Neuronal stem cell (in vitro differentiated cells): ENCODE measurements around the gene NIP7. TPM values are rescaled to one million over a fixed set of nuclear protein-coding genes. Genes with fewer than 3 reads are reported as not detected.
"Not testable (repeated sequence)": the region's sequence is repeated elsewhere in the genome, so short reads cannot be mapped to it uniquely, and the experiment has no call there.

ENCODE experiments used
- DNase-seq: peaks from one replicate; pipeline ENCODE4 v3.0.0-alpha.2; 2013; ENCODE audit warnings: low spot score
- H2AFZ ChIP-seq: one replicate; pipeline ENCODE4 v1.6.1; 2013; ENCODE audit warnings: mild to moderate bottlenecking, low read length, inconsistent platforms
- H2AK5ac ChIP-seq: 2 replicates; pipeline ENCODE4 v1.6.1; 2013; ENCODE audit warnings: low read depth, mild to moderate bottlenecking, inconsistent platforms, low read length, moderate library complexity, mixed read lengths
- H2BK120ac ChIP-seq: 2 replicates; pipeline ENCODE4 v1.6.1; 2013; ENCODE audit warnings: low read depth, mild to moderate bottlenecking, inconsistent platforms, low read length, moderate library complexity, mixed read lengths
- H2BK12ac ChIP-seq: one replicate; pipeline ENCODE4 v1.6.1; 2013; ENCODE audit warnings: low read length, inconsistent platforms
- H2BK15ac ChIP-seq: 2 replicates; pipeline ENCODE4 v1.6.1; 2013; ENCODE audit warnings: mild to moderate bottlenecking, low read length, inconsistent platforms, mixed read lengths
- H2BK5ac ChIP-seq: one replicate; pipeline ENCODE4 v1.6.1; 2013; ENCODE audit warnings: inconsistent platforms, mild to moderate bottlenecking, low read length, moderate library complexity
- H3K14ac ChIP-seq: one replicate; pipeline ENCODE4 v1.6.1; 2013; ENCODE audit warnings: low read length, inconsistent platforms
- H3K18ac ChIP-seq: 2 replicates; pipeline ENCODE4 v1.6.1; 2013; ENCODE audit warnings: low read length, inconsistent platforms
- H3K23ac ChIP-seq: 2 replicates; pipeline ENCODE4 v1.6.1; 2013; ENCODE audit warnings: low read depth, mild to moderate bottlenecking, mixed read lengths, low read length, inconsistent platforms; ENCODE audit not compliant: poor library complexity
- H3K27ac ChIP-seq: replicated peaks from 3 replicates; pipeline ENCODE4 v1.5.1; 2013; ENCODE audit warnings: low read length, inconsistent platforms
- H3K27me3 ChIP-seq, 3 experiments: 2 replicates each; pipeline ENCODE4 v1.6.1; 2013; ENCODE audit warnings: low read length in 3 of 3, mild to moderate bottlenecking in 2 of 3, inconsistent platforms in 1 of 3, low read depth in 1 of 3, mixed read lengths in 1 of 3, moderate library complexity in 1 of 3; ENCODE audit not compliant: control insufficient read depth in 3 of 3, insufficient read depth in 3 of 3
- H3K36me3 ChIP-seq, 2 donors: replicated peaks in 1 of 2; 2 replicates each; pipeline ENCODE4 v1.6.1; 2013; ENCODE audit warnings: low read length in 2 of 2; ENCODE audit not compliant: control insufficient read depth in 2 of 2, insufficient read depth in 2 of 2
- H3K4ac ChIP-seq: 2 replicates; pipeline ENCODE4 v1.6.1; 2013; ENCODE audit warnings: inconsistent platforms, mild to moderate bottlenecking, low read length, moderate library complexity
- H3K4me1 ChIP-seq, 2 donors: 1 replicate in 1 of 2; 2 replicates in 1 of 2; pipeline ENCODE4 v1.6.1; 2013; ENCODE audit warnings: low read length in 2 of 2, low read depth in 1 of 2; ENCODE audit not compliant: control insufficient read depth in 2 of 2, insufficient read depth in 1 of 2
- H3K4me2 ChIP-seq: one replicate; pipeline ENCODE4 v1.6.1; 2013; ENCODE audit warnings: mild to moderate bottlenecking, low read length, inconsistent platforms; ENCODE audit not compliant: insufficient read depth, poor library complexity, severe bottlenecking
- H3K4me3 ChIP-seq, 2 donors: 2 replicates each; pipeline ENCODE4 v1.5.1; 2013; ENCODE audit warnings: low read length in 2 of 2, mild to moderate bottlenecking in 2 of 2, inconsistent platforms in 1 of 2, moderate library complexity in 1 of 2
- H3K79me1 ChIP-seq: one replicate; pipeline ENCODE4 v1.6.1; 2013; ENCODE audit warnings: low read depth, mild to moderate bottlenecking, inconsistent platforms, low read length, moderate library complexity
- H3K9ac ChIP-seq: one replicate; pipeline ENCODE4 v1.6.1; 2013; ENCODE audit warnings: mild to moderate bottlenecking, low read depth, low read length, inconsistent platforms; ENCODE audit not compliant: poor library complexity
- H3K9me3 ChIP-seq, 2 donors: replicated peaks in 1 of 2; 2 replicates each; pipeline versions ENCODE3 to v1.6.1; 2013; ENCODE audit warnings: low read length in 2 of 2, mild to moderate bottlenecking in 2 of 2, inconsistent platforms in 1 of 2, low read depth in 1 of 2, mixed read lengths in 1 of 2, moderate library complexity in 1 of 2; ENCODE audit not compliant: control insufficient read depth in 2 of 2, insufficient read depth in 1 of 2
- H4K8ac ChIP-seq: one replicate; pipeline ENCODE4 v1.6.1; 2013; ENCODE audit warnings: low read depth, mild to moderate bottlenecking, inconsistent platforms, low read length, moderate library complexity
- H4K91ac ChIP-seq: one replicate; pipeline ENCODE4 v1.6.1; 2013; ENCODE audit warnings: low read length, low read depth, mild to moderate bottlenecking, inconsistent platforms; ENCODE audit not compliant: poor library complexity
- WGBS, 2 donors: extraction: QIAGEN DNeasy Blood & Tissue Kit; methylation state at CpG; one replicate each; pipeline ENCODE4 v1.1.7; 2013; ENCODE audit warnings: missing lambda C conversion rate in 2 of 2, mixed read lengths in 1 of 2; ENCODE audit not compliant: insufficient read length in 2 of 2, insufficient replicate concordance in 1 of 2; ENCODE audit errors: extremely low coverage in 2 of 2; 5-methylcytosine and 5-hydroxymethylcytosine counted together
- polyA plus RNA-seq, 2 experiments: library from polyadenylated mRNA; stranded (reverse); fragments of 200-250 nt; gene quantifications; one replicate each; pipeline ENCODE4 v1.2.3, GENCODE V29; 2013

Gene NIP7
- polyA plus RNA-seq (2013, experiment 1 of 2) = 21.6 TPM
- polyA plus RNA-seq (2013, experiment 2 of 2) = 21.4 TPM

DNA sequence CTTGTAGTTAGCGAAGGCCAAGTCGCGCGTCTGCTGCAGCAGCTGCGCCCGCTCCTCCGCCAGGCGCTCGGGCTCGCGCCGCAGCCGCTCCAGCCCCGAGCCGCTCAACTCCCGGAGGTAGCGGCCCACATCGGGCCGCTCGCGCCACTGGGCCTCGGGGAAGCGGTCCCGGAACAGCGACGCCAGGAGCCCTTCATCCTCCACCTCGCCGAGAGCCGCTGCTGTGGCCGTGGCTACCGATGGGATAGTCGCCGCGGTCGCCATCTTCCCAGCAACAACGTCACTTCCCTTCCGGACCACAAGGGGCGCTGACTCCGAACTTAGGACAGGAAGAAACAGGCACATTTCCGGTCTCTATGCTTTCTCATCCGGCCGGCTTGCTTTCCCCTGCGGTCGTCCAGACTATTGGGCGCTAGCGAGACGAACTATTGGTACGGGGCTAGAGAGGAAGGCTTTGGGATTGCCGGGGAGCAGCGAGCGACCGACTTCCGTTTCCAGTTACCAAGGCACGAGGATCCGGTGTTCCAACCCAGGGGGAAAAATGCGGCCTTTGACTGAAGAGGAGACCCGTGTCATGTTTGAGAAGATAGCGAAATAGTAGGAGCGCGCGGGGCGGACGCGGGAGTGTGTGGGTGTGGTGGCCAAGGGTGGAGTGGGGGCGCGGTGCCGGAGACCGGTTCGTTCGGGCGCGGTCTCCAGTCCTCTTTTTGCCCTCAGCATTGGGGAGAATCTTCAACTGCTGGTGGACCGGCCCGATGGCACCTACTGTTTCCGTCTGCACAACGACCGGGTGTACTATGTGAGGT, at the start of gene NIP7, which contains the start of gene COG8:
NIP7 (plus strand) TSS at position 484 of the 806 bp plus-strand sequence; CDS start at position 542, 58 bp downstream.
COG8 (minus strand) TSS at position 276 of the 806 bp plus-strand sequence; CDS start at position 264, 12 bp downstream.
- Histone ChIP-seq H3K4me3 (peak within 1 kb of the TSS; percentile 72 to 95), H3K27ac (peak within 1 kb of the TSS; percentile 71), H3K18ac (peak within 1 kb of the TSS; percentile 91), H3K27me3 (no peaks in the 10 kb centered on the region), H2BK120ac (no peak within 1 kb of the TSS), H4K91ac (no peak within 1 kb of the TSS), H3K23ac (peak within 1 kb of the TSS; percentile 97), H2AFZ (peak within 1 kb of the TSS; percentile 90), H4K8ac (no peak within 1 kb of the TSS), H3K9ac (peak within 1 kb of the TSS; percentile 98), H2AK5ac (peak within 1 kb of the TSS; percentile 68), H3K4ac (peak within 1 kb of the TSS; percentile 89), H3K79me1 (peaks cover 14% of the 10 kb centered on the region), H3K36me3 (peaks cover 26 to 76% of the 10 kb centered on the region in 2 donors), H2BK12ac (no peak within 1 kb of the TSS), H3K9me3 (no peaks in the 10 kb centered on the region), H2BK15ac (no peak within 1 kb of the TSS), H3K14ac (peak within 1 kb of the TSS; percentile 42), H3K4me1 (peaks cover 7 to 13% of the 10 kb centered on the region in 2 donors), H3K4me2 (peak within 1 kb of the TSS; percentile 99), H2BK5ac (peak within 1 kb of the TSS; percentile 88)
- WGBS, 2 donors = no CpG with 5 or more reads among the region's 77 CpGs
- peak; percentile 97 for DNase-seq

DNA sequence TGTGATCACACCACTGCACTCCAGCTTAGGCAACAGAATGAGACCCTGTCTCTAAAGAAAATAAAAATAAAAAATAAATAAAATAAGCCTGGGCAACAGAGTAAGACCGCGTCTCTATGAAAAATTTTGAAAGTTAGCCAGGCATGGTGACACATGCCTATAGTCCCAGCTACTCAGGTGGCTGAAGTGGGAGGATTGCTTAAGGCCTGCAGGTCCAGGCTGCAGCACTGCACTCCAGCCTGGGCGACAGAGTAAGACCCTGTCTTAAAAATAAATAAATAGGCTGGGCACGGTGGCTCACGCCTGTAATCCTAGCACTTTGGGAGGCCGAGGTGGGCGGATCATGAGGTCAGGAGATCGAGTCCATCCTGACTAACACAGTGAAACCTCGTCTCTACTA, 47.9 kb upstream of the NIP7 start:
- H2BK12ac ChIP-seq, H3K9me3 ChIP-seq, H3K4me1 ChIP-seq, H3K23ac ChIP-seq, H2AK5ac ChIP-seq, H3K27me3 ChIP-seq, H3K18ac ChIP-seq, H2BK15ac ChIP-seq, H3K27ac ChIP-seq, H2BK5ac ChIP-seq, H2BK120ac ChIP-seq, H4K91ac ChIP-seq, H3K79me1 ChIP-seq, H3K9ac ChIP-seq, H4K8ac ChIP-seq, H3K4ac ChIP-seq, DNase-seq, H2AFZ ChIP-seq, H3K14ac ChIP-seq, H3K4me2 ChIP-seq, H3K4me3 ChIP-seq: not testable (repeated sequence)
- WGBS, 2 donors = no CpG with 5 or more reads among the region's 9 CpGs
- H3K36me3 ChIP-seq = peaks cover 2 to 48% of the 10 kb centered on the region in 2 donors

DNA sequence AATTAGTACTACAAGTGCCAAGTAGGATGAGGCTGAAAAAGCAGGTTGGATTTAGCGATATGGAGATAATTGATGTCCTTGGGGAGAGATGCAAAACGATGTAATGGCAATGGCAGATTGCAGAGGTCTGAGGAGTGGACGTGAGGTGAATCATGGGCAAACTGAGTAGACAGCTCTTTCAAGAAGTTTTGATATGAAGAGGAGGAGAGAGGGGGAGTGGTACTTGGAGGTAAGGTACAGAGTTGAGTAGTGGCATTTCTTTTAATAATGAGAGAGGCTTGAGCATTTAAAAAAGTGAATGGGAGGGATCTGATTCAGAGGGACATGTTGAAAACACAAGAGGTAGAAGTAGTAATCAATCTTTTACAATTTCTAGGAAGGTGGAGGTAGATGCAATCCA, 46.2 kb upstream of the NIP7 start:
- no peak overlapping the region for H2AFZ ChIP-seq
- H3K4me3 ChIP-seq = no peak overlapping the region
- WGBS, 2 donors = no CpG with 5 or more reads among the region's 3 CpGs
- no peak overlapping the region for H2BK15ac ChIP-seq
- no peak overlapping the region for H3K23ac ChIP-seq
- no peak overlapping the region for H2BK120ac ChIP-seq
- no peaks in the 10 kb centered on the region for H3K9me3 ChIP-seq
- no peak overlapping the region for H4K91ac ChIP-seq
- H3K4ac ChIP-seq = no peak overlapping the region
- H3K14ac ChIP-seq = no peak overlapping the region
- H3K4me1 ChIP-seq = no peaks in the 10 kb centered on the region
- no peak overlapping the region for H2BK12ac ChIP-seq
- H2BK5ac ChIP-seq = no peak overlapping the region
- no peaks in the 10 kb centered on the region for H3K27me3 ChIP-seq
- peaks cover 2 to 34% of the 10 kb centered on the region in 2 donors for H3K36me3 ChIP-seq
- no peak overlapping the region for H3K27ac ChIP-seq
- H4K8ac ChIP-seq = no peak overlapping the region
- DNase-seq = no peak
- H2AK5ac ChIP-seq = no peak overlapping the region
- no peak overlapping the region for H3K18ac ChIP-seq
- no peaks in the 10 kb centered on the region for H3K79me1 ChIP-seq
- no peak overlapping the region for H3K4me2 ChIP-seq
- H3K9ac ChIP-seq = no peak overlapping the region

DNA sequence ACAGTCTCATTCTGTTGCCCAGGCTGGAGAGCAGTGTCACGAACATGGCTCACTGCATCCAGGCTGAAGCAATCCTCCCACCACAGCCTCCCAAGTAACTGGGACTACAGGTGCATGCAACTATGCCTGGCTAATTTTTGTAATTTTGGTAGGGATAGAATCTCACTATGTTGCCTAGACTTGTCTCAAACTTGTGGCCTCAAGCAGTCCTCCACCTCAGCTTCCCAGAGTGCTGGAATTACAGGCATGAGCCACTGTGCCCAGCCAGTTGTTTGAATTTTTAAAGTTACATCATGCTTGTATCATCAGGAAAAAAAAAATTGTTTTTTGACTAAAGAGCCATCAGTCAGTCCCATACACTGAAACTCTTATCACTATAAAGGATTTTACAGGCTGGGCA, 45.5 kb upstream of the NIP7 start:
- Histone ChIP-seq H3K9me3 (no peaks in the 10 kb centered on the region), H3K4me1 (no peaks in the 10 kb centered on the region)
- no CpG with 5 or more reads among the region's 1 CpG for WGBS, 2 donors

More for the DNA sequence above, 45.5 kb upstream of the NIP7 start:
- no peak overlapping the region for H2AFZ ChIP-seq
- H2AK5ac ChIP-seq = no peak overlapping the region
- no peak overlapping the region for H3K4ac ChIP-seq
- H3K9ac ChIP-seq = no peak overlapping the region
- H3K4me3 ChIP-seq = no peak overlapping the region
- H4K91ac ChIP-seq = no peak overlapping the region
- H2BK120ac ChIP-seq = no peak overlapping the region
- no peak overlapping the region for H3K14ac ChIP-seq
- H3K27me3 ChIP-seq = no peaks in the 10 kb centered on the region
- H4K8ac ChIP-seq = no peak overlapping the region
- peaks cover 4 to 32% of the 10 kb centered on the region in 2 donors for H3K36me3 ChIP-seq
- DNase-seq = no peak
- no peak overlapping the region for H2BK15ac ChIP-seq
- H3K23ac ChIP-seq = no peak overlapping the region
- H3K79me1 ChIP-seq = no peaks in the 10 kb centered on the region
- H3K18ac ChIP-seq = no peak overlapping the region
- H2BK5ac ChIP-seq = no peak overlapping the region
- no peak overlapping the region for H3K4me2 ChIP-seq
- no peak overlapping the region for H3K27ac ChIP-seq
- H2BK12ac ChIP-seq = no peak overlapping the region
